C4-2B (cell line): ENCODE results near the gene ZNRD2.

Experiments
- ZFX ChIP-seq: fragments of 450-650 bp; IDR thresholded peaks from 2 replicates; pipeline ENCODE4 v1.6.1; 2017
- TF ChIP-seq, protein P1 (sequence below): fragments of 450-650 bp; conservative IDR thresholded peaks from 2 replicates; pipeline ENCODE4 v1.5.1; 2017; ENCODE audit warnings: mild to moderate bottlenecking

DNA sequence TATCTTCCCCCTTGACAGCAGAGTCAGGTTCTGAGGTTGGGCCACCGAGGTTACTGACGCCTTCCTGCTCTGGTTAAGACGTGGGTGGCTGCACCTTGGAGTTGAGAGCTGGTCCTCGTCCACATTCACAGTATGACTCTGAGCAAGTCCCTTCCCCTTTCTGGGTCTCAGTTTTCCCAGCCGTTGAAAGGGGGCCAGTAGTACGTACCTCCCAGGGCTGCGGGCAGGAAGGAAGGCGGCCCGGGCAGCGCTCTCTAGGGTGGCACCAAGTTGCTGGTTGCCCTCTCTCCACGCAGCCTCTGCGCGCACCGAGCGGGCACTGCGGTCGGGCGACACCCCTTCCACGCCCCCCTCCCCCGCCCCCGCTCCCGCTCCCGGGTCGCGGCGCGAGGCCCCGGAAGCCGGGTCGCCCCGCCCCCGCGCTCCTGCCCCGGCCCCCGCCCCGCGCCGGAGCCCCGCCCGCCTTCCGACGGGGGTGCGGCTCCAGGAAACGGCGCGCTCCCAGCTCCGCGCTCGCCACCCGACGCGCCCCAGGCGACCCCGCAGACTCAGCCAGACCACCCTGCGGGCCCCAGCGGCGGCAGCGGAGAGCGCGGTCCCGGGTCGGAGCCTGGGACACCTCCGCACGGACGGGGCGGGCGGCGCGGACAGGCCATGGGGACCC is 5.4 kb downstream of the ZNRD2 start, which contains the start of gene EHBP1L1:
- TF ChIP-seq, protein P1, sequence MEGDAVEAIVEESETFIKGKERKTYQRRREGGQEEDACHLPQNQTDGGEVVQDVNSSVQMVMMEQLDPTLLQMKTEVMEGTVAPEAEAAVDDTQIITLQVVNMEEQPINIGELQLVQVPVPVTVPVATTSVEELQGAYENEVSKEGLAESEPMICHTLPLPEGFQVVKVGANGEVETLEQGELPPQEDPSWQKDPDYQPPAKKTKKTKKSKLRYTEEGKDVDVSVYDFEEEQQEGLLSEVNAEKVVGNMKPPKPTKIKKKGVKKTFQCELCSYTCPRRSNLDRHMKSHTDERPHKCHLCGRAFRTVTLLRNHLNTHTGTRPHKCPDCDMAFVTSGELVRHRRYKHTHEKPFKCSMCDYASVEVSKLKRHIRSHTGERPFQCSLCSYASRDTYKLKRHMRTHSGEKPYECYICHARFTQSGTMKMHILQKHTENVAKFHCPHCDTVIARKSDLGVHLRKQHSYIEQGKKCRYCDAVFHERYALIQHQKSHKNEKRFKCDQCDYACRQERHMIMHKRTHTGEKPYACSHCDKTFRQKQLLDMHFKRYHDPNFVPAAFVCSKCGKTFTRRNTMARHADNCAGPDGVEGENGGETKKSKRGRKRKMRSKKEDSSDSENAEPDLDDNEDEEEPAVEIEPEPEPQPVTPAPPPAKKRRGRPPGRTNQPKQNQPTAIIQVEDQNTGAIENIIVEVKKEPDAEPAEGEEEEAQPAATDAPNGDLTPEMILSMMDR: no peak
- no peak for TF ChIP-seq ZFX
